ENCODE results near the gene MRPL43. TPM values are rescaled to one million over a fixed set of nuclear protein-coding genes. Genes with fewer than 3 reads are reported as not detected.

The MRPL43 gene
- total RNA-seq, 1 donor from 2014 or later = 81.6 TPM

- DNase-seq (ENCODE audit: extremely low spot score, unreplicated experiment) = no peak
- Mint-ChIP-seq H3K36me3 (ENCODE audit: unreplicated experiment) (peaks cover 6% of the 10 kb centered on the region), H3K4me1 (ENCODE audit: unreplicated experiment) (peaks cover 11% of the 10 kb centered on the region), H3K9me3 (ENCODE audit: unreplicated experiment) (no peaks in the 10 kb centered on the region), H3K27me3 (ENCODE audit: unreplicated experiment) (no peaks in the 10 kb centered on the region), H3K4me3 (ENCODE audit: unreplicated experiment) (peak overlapping the region; percentile 68), H3K27ac (ENCODE audit: unreplicated experiment) (no peak overlapping the region)
- no peak for TF ChIP-seq CTCF (IDR thresholded peaks at IDR 0.05)
Observed at GRCh38 chr10:100968863-100969186, 18.5 kb downstream of the MRPL43 start.

- H3K27ac Mint-ChIP-seq (ENCODE audit: unreplicated experiment) = no peak overlapping the region
- no peaks in the 10 kb centered on the region for H3K9me3 Mint-ChIP-seq (ENCODE audit: unreplicated experiment)
- H3K4me3 Mint-ChIP-seq (ENCODE audit: unreplicated experiment) = peak overlapping the region; percentile 68
- TF ChIP-seq CTCF (IDR thresholded peaks at IDR 0.05) = no peak
- peaks cover 11% of the 10 kb centered on the region for H3K4me1 Mint-ChIP-seq (ENCODE audit: unreplicated experiment)
- peaks cover 8% of the 10 kb centered on the region for H3K36me3 Mint-ChIP-seq (ENCODE audit: unreplicated experiment)
- no peak for DNase-seq (ENCODE audit: extremely low spot score, unreplicated experiment)
- no peaks in the 10 kb centered on the region for H3K27me3 Mint-ChIP-seq (ENCODE audit: unreplicated experiment)
Observed at GRCh38 chr10:100968062-100968736, 19.1 kb downstream of the MRPL43 start.

- Mint-ChIP-seq H3K27ac (ENCODE audit: unreplicated experiment) (no peak overlapping the region), H3K27me3 (ENCODE audit: unreplicated experiment) (no peaks in the 10 kb centered on the region), H3K36me3 (ENCODE audit: unreplicated experiment) (peaks cover 14% of the 10 kb centered on the region), H3K9me3 (ENCODE audit: unreplicated experiment) (no peaks in the 10 kb centered on the region), H3K4me3 (ENCODE audit: unreplicated experiment) (no peak overlapping the region), H3K4me1 (ENCODE audit: unreplicated experiment) (peaks cover 11% of the 10 kb centered on the region)
- no peak for TF ChIP-seq CTCF (IDR thresholded peaks at IDR 0.05)
- no peak for DNase-seq (ENCODE audit: extremely low spot score, unreplicated experiment)
Observed at GRCh38 chr10:100967332-100967731, 20.0 kb downstream of the MRPL43 start.

GRCh38 chr10:100966887-100967286 lies 20.4 kb downstream of the MRPL43 start:
- H3K4me1 Mint-ChIP-seq (ENCODE audit: unreplicated experiment) = peaks cover 11% of the 10 kb centered on the region
- no peak overlapping the region for H3K27ac Mint-ChIP-seq (ENCODE audit: unreplicated experiment)
- H3K36me3 Mint-ChIP-seq (ENCODE audit: unreplicated experiment) = peaks cover 19% of the 10 kb centered on the region
- no peak overlapping the region for H3K4me3 Mint-ChIP-seq (ENCODE audit: unreplicated experiment)
- no peaks in the 10 kb centered on the region for H3K27me3 Mint-ChIP-seq (ENCODE audit: unreplicated experiment)
- TF ChIP-seq CTCF (IDR thresholded peaks at IDR 0.05) = no peak
- no peak for DNase-seq (ENCODE audit: extremely low spot score, unreplicated experiment)
- no peaks in the 10 kb centered on the region for H3K9me3 Mint-ChIP-seq (ENCODE audit: unreplicated experiment)

GRCh38 chr10:100965820-100966219 lies 21.5 kb downstream of the MRPL43 start:
- no peak overlapping the region for H3K4me3 Mint-ChIP-seq (ENCODE audit: unreplicated experiment)
- peaks cover 23% of the 10 kb centered on the region for H3K36me3 Mint-ChIP-seq (ENCODE audit: unreplicated experiment)
- DNase-seq (ENCODE audit: extremely low spot score, unreplicated experiment) = no peak
- no peak for TF ChIP-seq CTCF (IDR thresholded peaks at IDR 0.05)
- peaks cover 11% of the 10 kb centered on the region for H3K4me1 Mint-ChIP-seq (ENCODE audit: unreplicated experiment)
- no peaks in the 10 kb centered on the region for H3K27me3 Mint-ChIP-seq (ENCODE audit: unreplicated experiment)
- no peaks in the 10 kb centered on the region for H3K9me3 Mint-ChIP-seq (ENCODE audit: unreplicated experiment)
- H3K27ac Mint-ChIP-seq (ENCODE audit: unreplicated experiment) = no peak overlapping the region
